Measurements from ENCODE around the gene POLRMT.
"Not testable (repeated sequence)": the region's sequence is repeated elsewhere in the genome, so short reads cannot be mapped to it uniquely, and the experiment has no call there.

Gene POLRMT

GRCh38 chr19:611481-611868 lies 21.9 kb downstream of the POLRMT start:
- peak; percentile 82 for DNase-seq (ENCODE audit: low spot score)

- peak; percentile 54 for DNase-seq (ENCODE audit: low spot score)
Observed at GRCh38 chr19:610801-611480, 22.4 kb downstream of the POLRMT start.

- peak; percentile 51 for DNase-seq (ENCODE audit: low spot score)
Observed at GRCh38 chr19:610071-610800, 23.1 kb downstream of the POLRMT start.

- DNase-seq (ENCODE audit: low spot score), result no peak
Observed at GRCh38 chr19:609004-609346, 24.4 kb downstream of the POLRMT start.

GRCh38 chr19:608155-609003 lies 25.0 kb downstream of the POLRMT start:
- DNase-seq (ENCODE audit: low spot score), result no peak

- DNase-seq (ENCODE audit: low spot score), result no peak
Observed at GRCh38 chr19:607301-608154, 25.8 kb downstream of the POLRMT start.

GRCh38 chr19:605061-605971 lies 28.0 kb downstream of the POLRMT start:
- not testable (repeated sequence) for DNase-seq (ENCODE audit: low spot score)

GRCh38 chr19:604355-604754 lies 29.0 kb downstream of the POLRMT start:
- DNase-seq (ENCODE audit: low spot score), result no peak

- not testable (repeated sequence) for DNase-seq (ENCODE audit: low spot score)
Observed at GRCh38 chr19:603779-604178, 29.6 kb downstream of the POLRMT start.

- DNase-seq (ENCODE audit: low spot score), result not testable (repeated sequence)
Observed at GRCh38 chr19:603302-603639, 30.1 kb downstream of the POLRMT start.

- no peak for DNase-seq (ENCODE audit: low spot score)
Observed at GRCh38 chr19:602391-603301, 30.7 kb downstream of the POLRMT start.

GRCh38 chr19:601790-602189 lies 31.5 kb downstream of the POLRMT start:
- no peak for DNase-seq (ENCODE audit: low spot score)

- DNase-seq (ENCODE audit: low spot score), result no peak
Observed at GRCh38 chr19:601310-601709, 32.0 kb downstream of the POLRMT start.

GRCh38 chr19:597406-598315 lies 35.7 kb downstream of the POLRMT start:
- no peak for DNase-seq (ENCODE audit: low spot score)

- DNase-seq (ENCODE audit: low spot score), result no peak
Observed at GRCh38 chr19:596263-596655, 37.1 kb downstream of the POLRMT start.

GRCh38 chr19:595326-596262 lies 37.7 kb downstream of the POLRMT start:
- DNase-seq (ENCODE audit: low spot score), result no peak

GRCh38 chr19:594265-594870 lies 39.0 kb downstream of the POLRMT start:
- no peak for DNase-seq (ENCODE audit: low spot score)

Measured in CD4-positive, alpha-beta T cell treated with Interleukin-15 for 4 hours (primary cell).